Activated naive CD8-positive, alpha-beta T cell treated with anti-CD3 and anti-CD28 coated beads, Interleukin-2, amount 50 U/mL, for 24 hours (primary cell): ENCODE data around the gene PPFIBP1.
"Not testable (repeated sequence)": the region's sequence is repeated elsewhere in the genome, so short reads cannot be mapped to it uniquely, and the experiment has no call there.

ENCODE experiments used
- ATAC-seq: fragments of 150-1000 bp; cut with Tn5 transposase; one replicate; pipeline ENCODE4 v1.10.0; 2021
- DNase-seq: peaks from one replicate; pipeline ENCODE4 v3.0.0; 2021
- H3K27ac Mint-ChIP-seq: one replicate; pipeline ENCODE4 v1.8.0; 2021; ENCODE audit warnings: mild to moderate bottlenecking, mixed read lengths
- H3K27me3 Mint-ChIP-seq: one replicate; pipeline ENCODE4 v1.8.0; 2021; ENCODE audit warnings: mixed read lengths
- H3K36me3 Mint-ChIP-seq: one replicate; pipeline ENCODE4 v1.8.0; 2021; ENCODE audit warnings: low read depth, mixed read lengths
- H3K4me1 Mint-ChIP-seq: one replicate; pipeline ENCODE4 v1.8.0; 2021; ENCODE audit warnings: mixed read lengths
- H3K4me3 Mint-ChIP-seq: one replicate; pipeline ENCODE4 v1.8.0; 2021; ENCODE audit warnings: mild to moderate bottlenecking, moderate library complexity, mixed read lengths
- H3K9me3 Mint-ChIP-seq: one replicate; pipeline ENCODE4 v1.8.0; 2021; ENCODE audit warnings: mixed read lengths

PPFIBP1 gene

GRCh38 chr12:27542628-27543027, 18.6 kb downstream of the PPFIBP1 start:
- no peak overlapping the region for H3K4me3 Mint-ChIP-seq
- H3K27me3 Mint-ChIP-seq, result peaks cover 2% of the 10 kb centered on the region
- H3K27ac Mint-ChIP-seq, result no peak overlapping the region
- H3K36me3 Mint-ChIP-seq, result peaks cover 4% of the 10 kb centered on the region
- H3K9me3 Mint-ChIP-seq, result no peaks in the 10 kb centered on the region
- no peak for DNase-seq
- H3K4me1 Mint-ChIP-seq, result peaks cover 15% of the 10 kb centered on the region
- no peak for ATAC-seq

GRCh38 chr12:27544858-27545257, 20.9 kb downstream of the PPFIBP1 start:
- peaks cover 21% of the 10 kb centered on the region for H3K4me1 Mint-ChIP-seq
- not testable (repeated sequence) for H3K27me3 Mint-ChIP-seq, ATAC-seq, DNase-seq, H3K36me3 Mint-ChIP-seq, H3K27ac Mint-ChIP-seq, H3K4me3 Mint-ChIP-seq, H3K9me3 Mint-ChIP-seq

- Mint-ChIP-seq H3K4me3 (no peak overlapping the region), H3K4me1 (peaks cover 21% of the 10 kb centered on the region), H3K27ac (no peak overlapping the region), H3K9me3 (no peaks in the 10 kb centered on the region), H3K27me3 (peaks cover 2% of the 10 kb centered on the region), H3K36me3 (peaks cover 4% of the 10 kb centered on the region)
- no peak for DNase-seq
- ATAC-seq, result no peak
These were observed 21.7 kb downstream of the PPFIBP1 start for GRCh38 chr12:27545665-27546064.

GRCh38 chr12:27547592-27547991, 23.6 kb downstream of the PPFIBP1 start:
- DNase-seq (no peak), ATAC-seq (no peak)
- peaks cover 21% of the 10 kb centered on the region for H3K4me1 Mint-ChIP-seq
- H3K9me3 Mint-ChIP-seq, result no peaks in the 10 kb centered on the region
- no peak overlapping the region for H3K27ac Mint-ChIP-seq
- peaks cover 6% of the 10 kb centered on the region for H3K36me3 Mint-ChIP-seq
- peaks cover 2% of the 10 kb centered on the region for H3K27me3 Mint-ChIP-seq
- H3K4me3 Mint-ChIP-seq, result no peak overlapping the region

- Mint-ChIP-seq H3K27me3 (peaks cover 2% of the 10 kb centered on the region), H3K4me1 (peaks cover 27% of the 10 kb centered on the region), H3K36me3 (peaks cover 6% of the 10 kb centered on the region), H3K4me3 (no peak overlapping the region), H3K9me3 (no peaks in the 10 kb centered on the region), H3K27ac (no peak overlapping the region)
- ATAC-seq (peak; percentile 63), DNase-seq (no peak)
These were observed 24.5 kb downstream of the PPFIBP1 start for GRCh38 chr12:27548301-27549199.

- no peak overlapping the region for H3K4me3 Mint-ChIP-seq
- H3K9me3 Mint-ChIP-seq, result no peaks in the 10 kb centered on the region
- peaks cover 2% of the 10 kb centered on the region for H3K27me3 Mint-ChIP-seq
- ATAC-seq (no peak), DNase-seq (no peak)
- H3K27ac Mint-ChIP-seq, result no peak overlapping the region
- peaks cover 29% of the 10 kb centered on the region for H3K4me1 Mint-ChIP-seq
- H3K36me3 Mint-ChIP-seq, result peaks cover 4% of the 10 kb centered on the region
These were observed 25.3 kb downstream of the PPFIBP1 start for GRCh38 chr12:27549236-27549800.

- H3K4me3 Mint-ChIP-seq, result no peak overlapping the region
- H3K9me3 Mint-ChIP-seq, result no peaks in the 10 kb centered on the region
- peaks cover 2% of the 10 kb centered on the region for H3K27me3 Mint-ChIP-seq
- peaks cover 2% of the 10 kb centered on the region for H3K36me3 Mint-ChIP-seq
- DNase-seq (no peak), ATAC-seq (no peak)
- peaks cover 32% of the 10 kb centered on the region for H3K4me1 Mint-ChIP-seq
- no peak overlapping the region for H3K27ac Mint-ChIP-seq
These were observed 26.0 kb downstream of the PPFIBP1 start for GRCh38 chr12:27549801-27550652.

GRCh38 chr12:27550653-27550975, 26.6 kb downstream of the PPFIBP1 start:
- peaks cover 2% of the 10 kb centered on the region for H3K27me3 Mint-ChIP-seq

GRCh38 chr12:27551172-27551840, 27.3 kb downstream of the PPFIBP1 start:
- no peak overlapping the region for H3K4me3 Mint-ChIP-seq
- ATAC-seq (no peak), DNase-seq (no peak)
- H3K27me3 Mint-ChIP-seq, result no peaks in the 10 kb centered on the region
- H3K36me3 Mint-ChIP-seq, result peaks cover 2% of the 10 kb centered on the region
- H3K4me1 Mint-ChIP-seq, result peaks cover 43% of the 10 kb centered on the region
- no peaks in the 10 kb centered on the region for H3K9me3 Mint-ChIP-seq
- no peak overlapping the region for H3K27ac Mint-ChIP-seq

More at GRCh38 chr12:27550653-27550975, 26.6 kb downstream of the PPFIBP1 start:
- no peak for ATAC-seq
- no peak for DNase-seq
- peaks cover 36% of the 10 kb centered on the region for H3K4me1 Mint-ChIP-seq
- H3K27ac Mint-ChIP-seq, result no peak overlapping the region
- H3K9me3 Mint-ChIP-seq, result no peaks in the 10 kb centered on the region
- H3K36me3 Mint-ChIP-seq, result peaks cover 2% of the 10 kb centered on the region
- H3K4me3 Mint-ChIP-seq, result no peak overlapping the region

- H3K9me3 Mint-ChIP-seq, result no peaks in the 10 kb centered on the region
- peaks cover 46% of the 10 kb centered on the region for H3K4me1 Mint-ChIP-seq
- H3K27ac Mint-ChIP-seq, result no peak overlapping the region
- H3K27me3 Mint-ChIP-seq, result no peaks in the 10 kb centered on the region
- no peak overlapping the region for H3K4me3 Mint-ChIP-seq
- ATAC-seq (no peak), DNase-seq (no peak)
- peaks cover 2% of the 10 kb centered on the region for H3K36me3 Mint-ChIP-seq
These were observed 28.2 kb downstream of the PPFIBP1 start for GRCh38 chr12:27552235-27552634.

GRCh38 chr12:27552886-27553560, 29.0 kb downstream of the PPFIBP1 start:
- no peak overlapping the region for H3K4me3 Mint-ChIP-seq
- H3K27me3 Mint-ChIP-seq, result no peaks in the 10 kb centered on the region
- H3K9me3 Mint-ChIP-seq, result no peaks in the 10 kb centered on the region
- no peak for DNase-seq
- peaks cover 2% of the 10 kb centered on the region for H3K36me3 Mint-ChIP-seq
- peaks cover 45% of the 10 kb centered on the region for H3K4me1 Mint-ChIP-seq
- ATAC-seq, result peak; percentile 66
- no peak overlapping the region for H3K27ac Mint-ChIP-seq

GRCh38 chr12:27553941-27554340, 29.9 kb downstream of the PPFIBP1 start:
- no peak for ATAC-seq
- Mint-ChIP-seq H3K9me3 (no peaks in the 10 kb centered on the region), H3K36me3 (peaks cover 2% of the 10 kb centered on the region), H3K4me1 (peaks cover 35% of the 10 kb centered on the region), H3K27me3 (no peaks in the 10 kb centered on the region), H3K4me3 (no peak overlapping the region), H3K27ac (no peak overlapping the region)
- no peak for DNase-seq

GRCh38 chr12:27554421-27555186, 30.6 kb downstream of the PPFIBP1 start:
- no peak for DNase-seq
- no peak overlapping the region for H3K4me3 Mint-ChIP-seq
- H3K36me3 Mint-ChIP-seq, result peaks cover 2% of the 10 kb centered on the region
- no peaks in the 10 kb centered on the region for H3K9me3 Mint-ChIP-seq
- no peaks in the 10 kb centered on the region for H3K27me3 Mint-ChIP-seq
- ATAC-seq, result no peak
- peaks cover 29% of the 10 kb centered on the region for H3K4me1 Mint-ChIP-seq
- no peak overlapping the region for H3K27ac Mint-ChIP-seq
